OCI-LY1 (cell line): ENCODE data around the gene NDFIP1.
"Not testable (repeated sequence)": the region's sequence is repeated elsewhere in the genome, so short reads cannot be mapped to it uniquely, and the experiment has no call there.

Experiments used
- CTCF ChIP-seq: fragments of 200-600 bp; sonication (generic), shearing (Covaris generic); IDR thresholded peaks from 2 replicates; pipeline ENCODE4 v1.5.1; 2017; ENCODE audit warnings: mild to moderate bottlenecking, antibody characterized with exemption, low read length, moderate library complexity, mixed read lengths
- EZH2 ChIP-seq: fragments of 200-600 bp; sonication (generic), shearing (Covaris generic); IDR thresholded peaks from 2 replicates; pipeline ENCODE4 v1.8.0; 2017; ENCODE audit warnings: borderline replicate concordance, mixed run types, mild to moderate bottlenecking, antibody characterized with exemption, low read length, moderate library complexity, mixed read lengths

DNA sequence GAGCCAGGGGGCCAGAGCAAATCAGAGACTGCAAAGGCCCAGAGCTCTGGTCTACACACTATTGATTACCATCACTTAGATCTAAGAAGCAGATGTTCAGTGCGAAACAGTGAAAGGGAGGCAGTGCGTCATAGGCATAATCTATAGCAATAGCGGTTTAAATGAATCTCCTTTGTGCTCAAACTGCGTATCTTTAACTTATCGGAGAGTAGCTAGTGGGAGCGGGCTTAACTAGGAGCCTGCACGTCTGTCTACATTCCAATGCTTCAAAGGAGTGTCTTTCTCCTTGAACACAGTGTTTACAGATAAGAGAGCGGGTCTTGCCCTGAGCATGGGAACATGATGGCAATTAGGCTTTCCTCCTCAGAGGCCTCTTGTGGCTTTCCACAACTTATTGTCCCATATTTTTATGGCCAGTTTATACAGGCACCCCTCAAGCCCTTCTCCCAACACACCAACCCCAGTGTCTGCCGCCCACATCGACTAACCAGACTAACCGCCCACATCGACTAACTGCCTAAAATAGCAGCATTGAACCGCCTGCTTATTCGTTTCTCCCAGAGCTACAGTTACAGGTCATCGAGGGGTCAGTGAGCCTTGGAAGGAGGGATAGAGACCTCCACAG, 19.6 kb upstream of the NDFIP1 start:
- not testable (repeated sequence) for TF ChIP-seq CTCF, EZH2
